ENCODE data around the gene OR2T1.

The OR2T1 gene

GRCh38 chr1:248373761-248374160 is 29.1 kb upstream of the OR2T1 start:
- Histone ChIP-seq H3K9ac (no peak overlapping the region), H3K27ac (no peak overlapping the region)
- no peak for TF ChIP-seq CTCF (IDR thresholded peaks at IDR 0.05)

GRCh38 chr1:248375446-248375845 is 27.4 kb upstream of the OR2T1 start, which contains the start of gene OR2T6:
TSS of gene OR2T6 (plus strand) at chr1:248375746. CDS start at chr1:248387609, 11,863 bp downstream.
- no peak for TF ChIP-seq CTCF (IDR thresholded peaks at IDR 0.05)
- no peaks in the 10 kb centered on the region for H3K9me3 ChIP-seq (ENCODE audit: control insufficient read depth, low read length)
- H3K27ac ChIP-seq = no peak within 1 kb of the TSS
- no peak within 1 kb of the TSS for H3K4me2 ChIP-seq (ENCODE audit: low read length)
- H2AFZ ChIP-seq = no peak within 1 kb of the TSS
- H3K36me3 ChIP-seq (ENCODE audit: control insufficient read depth, insufficient read depth, low read length) = no peaks in the 10 kb centered on the region
- H3K4me3 ChIP-seq (ENCODE audit: low read depth, low read length) = no peak within 1 kb of the TSS
- no peaks in the 10 kb centered on the region for H3K27me3 ChIP-seq (ENCODE audit: control insufficient read depth, insufficient read depth, low read length)
- no peaks in the 10 kb centered on the region for H3K4me1 ChIP-seq
- no peak within 1 kb of the TSS for H3K9ac ChIP-seq
- no peaks in the 10 kb centered on the region for H3K79me2 ChIP-seq

More at GRCh38 chr1:248373761-248374160, 29.1 kb upstream of the OR2T1 start:
- H3K4me3 ChIP-seq (ENCODE audit: low read depth, low read length) = no peak overlapping the region
- H2AFZ ChIP-seq = no peak overlapping the region
- no peaks in the 10 kb centered on the region for H3K36me3 ChIP-seq (ENCODE audit: control insufficient read depth, insufficient read depth, low read length)
- no peaks in the 10 kb centered on the region for H3K27me3 ChIP-seq (ENCODE audit: control insufficient read depth, insufficient read depth, low read length)
- no peaks in the 10 kb centered on the region for H3K79me2 ChIP-seq
- H3K4me1 ChIP-seq = no peaks in the 10 kb centered on the region
- no peaks in the 10 kb centered on the region for H3K9me3 ChIP-seq (ENCODE audit: control insufficient read depth, low read length)
- H3K4me2 ChIP-seq (ENCODE audit: low read length) = no peak overlapping the region

GRCh38 chr1:248376916-248377315 is 25.9 kb upstream of the OR2T1 start:
- Histone ChIP-seq H3K4me1 (no peaks in the 10 kb centered on the region), H3K4me3 (ENCODE audit: low read depth, low read length) (no peak overlapping the region), H3K27ac (no peak overlapping the region), H3K36me3 (ENCODE audit: control insufficient read depth, insufficient read depth, low read length) (no peaks in the 10 kb centered on the region), H3K27me3 (ENCODE audit: control insufficient read depth, insufficient read depth, low read length) (no peaks in the 10 kb centered on the region), H3K4me2 (ENCODE audit: low read length) (no peak overlapping the region), H3K9me3 (ENCODE audit: control insufficient read depth, low read length) (no peaks in the 10 kb centered on the region), H2AFZ (no peak overlapping the region), H3K79me2 (no peaks in the 10 kb centered on the region), H3K9ac (no peak overlapping the region)
- TF ChIP-seq CTCF (IDR thresholded peaks at IDR 0.05) = no peak

- no peak overlapping the region for H3K4me3 ChIP-seq (ENCODE audit: low read depth, low read length)
- no peaks in the 10 kb centered on the region for H3K9me3 ChIP-seq (ENCODE audit: control insufficient read depth, low read length)
- no peak for TF ChIP-seq CTCF (IDR thresholded peaks at IDR 0.05)
- no peak overlapping the region for H3K27ac ChIP-seq
- no peaks in the 10 kb centered on the region for H3K4me1 ChIP-seq
- H3K9ac ChIP-seq = no peak overlapping the region
- H3K79me2 ChIP-seq = no peaks in the 10 kb centered on the region
- H3K4me2 ChIP-seq (ENCODE audit: low read length) = no peak overlapping the region
- H3K27me3 ChIP-seq (ENCODE audit: control insufficient read depth, insufficient read depth, low read length) = no peaks in the 10 kb centered on the region
- H3K36me3 ChIP-seq (ENCODE audit: control insufficient read depth, insufficient read depth, low read length) = no peaks in the 10 kb centered on the region
- H2AFZ ChIP-seq = no peak overlapping the region
Measured at GRCh38 chr1:248380854-248381253, 22.0 kb upstream of the OR2T1 start.

GRCh38 chr1:248388426-248388825 is 14.4 kb upstream of the OR2T1 start:
- H3K79me2 ChIP-seq = no peaks in the 10 kb centered on the region
- H3K9ac ChIP-seq = no peak overlapping the region
- H3K9me3 ChIP-seq (ENCODE audit: control insufficient read depth, low read length) = no peaks in the 10 kb centered on the region
- no peak for TF ChIP-seq CTCF (IDR thresholded peaks at IDR 0.05)
- no peaks in the 10 kb centered on the region for H3K4me1 ChIP-seq
- no peaks in the 10 kb centered on the region for H3K36me3 ChIP-seq (ENCODE audit: control insufficient read depth, insufficient read depth, low read length)
- no peak overlapping the region for H3K27ac ChIP-seq
- H3K4me3 ChIP-seq (ENCODE audit: low read depth, low read length) = no peak overlapping the region
- H2AFZ ChIP-seq = no peak overlapping the region
- H3K4me2 ChIP-seq (ENCODE audit: low read length) = no peak overlapping the region
- H3K27me3 ChIP-seq (ENCODE audit: control insufficient read depth, insufficient read depth, low read length) = no peaks in the 10 kb centered on the region
